ENCODE data around the gene ZNF439. TPM values are rescaled to one million over a fixed set of nuclear protein-coding genes. Genes with fewer than 3 reads are reported as not detected.
"Not testable (repeated sequence)": the region's sequence is repeated elsewhere in the genome, so short reads cannot be mapped to it uniquely, and the experiment has no call there.

The ZNF439 gene
- total RNA-seq, 1 donor from 2014 or later = 6.5 TPM

- Mint-ChIP-seq H3K36me3 (peaks cover 60% of the 10 kb centered on the region), H3K4me1 (no peaks in the 10 kb centered on the region), H3K27ac (no peak overlapping the region), H3K9me3 (peaks cover 74% of the 10 kb centered on the region), H3K27me3 (ENCODE audit: insufficient read depth, low read depth) (peaks cover 5% of the 10 kb centered on the region), H3K4me3 (no peak overlapping the region)
- H3K4me2 ChIP-seq = no peak overlapping the region
- TF ChIP-seq CTCF (IDR thresholded peaks at IDR 0.05) (no peak), EZH2 (IDR thresholded peaks at IDR 0.05) (no peak), EZH2phosphoT487 (IDR thresholded peaks at IDR 0.05) (no peak)
- H3K27ac ChIP-seq = no peak overlapping the region
- no peak overlapping the region for H2AFZ ChIP-seq (replicated peaks)
- no peaks in the 10 kb centered on the region for H3K36me3 ChIP-seq
- H3F3A ChIP-seq (ENCODE audit: low read depth) = no peaks in the 10 kb centered on the region
- no peaks in the 10 kb centered on the region for H3K27me3 ChIP-seq
- no peaks in the 10 kb centered on the region for H3K4me1 ChIP-seq
- no peaks in the 10 kb centered on the region for H4K20me1 ChIP-seq (ENCODE audit: low read depth)
- no peak overlapping the region for H3K9ac ChIP-seq
- H3K9me3 ChIP-seq (ENCODE audit: low read depth) = no peaks in the 10 kb centered on the region
- no peak for DNase-seq (ENCODE audit: low spot score)
- no peaks in the 10 kb centered on the region for H3K79me2 ChIP-seq (ENCODE audit: low read depth)
- H3K4me3 ChIP-seq = no peak overlapping the region
These were observed 26.9 kb upstream of the ZNF439 start for GRCh38 chr19:11821474-11822109.

GRCh38 chr19:11828957-11829876 is 19.3 kb upstream of the ZNF439 start:
- H3K9me3 ChIP-seq (ENCODE audit: low read depth) = peaks cover 33% of the 10 kb centered on the region
- H3K4me1 Mint-ChIP-seq; H3K27ac ChIP-seq; H3K4me2 ChIP-seq; H3K9ac ChIP-seq; H3F3A ChIP-seq (ENCODE audit: low read depth); H3K27me3 Mint-ChIP-seq (ENCODE audit: insufficient read depth, low read depth); H3K4me1 ChIP-seq; H3K27ac Mint-ChIP-seq; H3K4me3 Mint-ChIP-seq; H2AFZ ChIP-seq (replicated peaks); H3K79me2 ChIP-seq (ENCODE audit: low read depth); H4K20me1 ChIP-seq (ENCODE audit: low read depth); H3K4me3 ChIP-seq; H3K27me3 ChIP-seq; DNase-seq (ENCODE audit: low spot score): not testable (repeated sequence)
- peaks cover 35% of the 10 kb centered on the region for H3K36me3 ChIP-seq
- Mint-ChIP-seq H3K36me3 (peaks cover 84% of the 10 kb centered on the region), H3K9me3 (peaks cover 90% of the 10 kb centered on the region)

- Mint-ChIP-seq H3K4me3 (no peak overlapping the region), H3K36me3 (peaks cover 81% of the 10 kb centered on the region), H3K27ac (no peak overlapping the region), H3K27me3 (ENCODE audit: insufficient read depth, low read depth) (peaks cover 2% of the 10 kb centered on the region), H3K4me1 (no peaks in the 10 kb centered on the region), H3K9me3 (peaks cover 90% of the 10 kb centered on the region)
- Histone ChIP-seq H3K27ac (no peak overlapping the region), H3K4me1 (no peaks in the 10 kb centered on the region), H3K9ac (no peak overlapping the region), H4K20me1 (ENCODE audit: low read depth) (no peaks in the 10 kb centered on the region), H3F3A (ENCODE audit: low read depth) (peaks cover 8% of the 10 kb centered on the region), H2AFZ (replicated peaks) (no peak overlapping the region), H3K79me2 (ENCODE audit: low read depth) (no peaks in the 10 kb centered on the region), H3K4me2 (no peak overlapping the region), H3K27me3 (no peaks in the 10 kb centered on the region), H3K9me3 (ENCODE audit: low read depth) (peaks cover 41% of the 10 kb centered on the region), H3K4me3 (no peak overlapping the region), H3K36me3 (peaks cover 38% of the 10 kb centered on the region)
- DNase-seq (ENCODE audit: low spot score) = no peak
- TF ChIP-seq EZH2 (IDR thresholded peaks at IDR 0.05) = no peak
- TF ChIP-seq EZH2phosphoT487 (IDR thresholded peaks at IDR 0.05) = no peak
- TF ChIP-seq CTCF (IDR thresholded peaks at IDR 0.05) = no peak
These were observed 16.1 kb upstream of the ZNF439 start for GRCh38 chr19:11832253-11832912.
